HCT116 (cell line): ENCODE data around the gene OXCT1. TPM values are rescaled to one million over a fixed set of nuclear protein-coding genes. Genes with fewer than 3 reads are reported as not detected.
A peak's percentile ranks its signal among the peaks of the same experiment; 100 is the strongest.

Experiments
- ATAC-seq: fragments of 200-7000 bp; cut with Tn5 transposase; 2 replicates; pipeline ENCODE4 v1.9.1; 2020; ENCODE audit warnings: mild to moderate bottlenecking, moderate library complexity
- BruUV-seq: library from RNA; stranded (reverse); fragments of 400-500 nt; replicated peaks from 2 replicates; lab custom pipeline; 2021; lab: Mats Ljungman, UMichigan
- CTCF ChIA-PET: fragments of 300-600 bp; sonication (Branson Sonifier 250); formaldehyde crosslinking; loops from one replicate; lab custom pipeline; 2021; ENCODE audit warnings: antibody characterized with exemption; lab: Charles Lee
- POLR2A ChIA-PET: fragments of 300-600, 350-600 bp; sonication (Branson Sonifier 250); formaldehyde crosslinking; loops from one replicate; lab custom pipeline; 2021; ENCODE audit warnings: antibody characterized with exemption; lab: Charles Lee
- RAD21 ChIA-PET, 2 experiments: fragments of 300-600 bp; sonication (Branson Sonifier 250); formaldehyde crosslinking; loops; one replicate each; lab custom pipeline; 2023; ENCODE audit warnings: low total read pairs in 2 of 2; ENCODE audit not compliant: uncharacterized antibody in 2 of 2, unreplicated experiment in 2 of 2, low non-redundant PET in 1 of 2; lab: Charles Lee
- DNase-seq: peaks from one replicate; pipeline ENCODE4 v3.0.0-alpha.2; 2010; ENCODE audit warnings: low read depth, low spot score
- H2AFZ ChIP-seq: fragments of 200-600 bp; shearing (Covaris generic), sonication (generic); 2 replicates; pipeline ENCODE4 v1.6.1; 2017; ENCODE audit warnings: low read depth, mixed run types, mixed read lengths, antibody characterized with exemption, low read length; ENCODE audit not compliant: poor library complexity, severe bottlenecking
- H3K27ac ChIP-seq: 2 replicates; pipeline ENCODE4 v1.5.1; 2012; ENCODE audit warnings: low read depth, low read length
- H3K27me3 ChIP-seq: fragments of 200-600 bp; sonication (generic); 2 replicates; pipeline ENCODE4 v1.6.1; 2016; ENCODE audit warnings: mixed run types, low read length, mixed read lengths; ENCODE audit not compliant: insufficient read depth
- H3K36me3 ChIP-seq, 2 experiments: fragments of 200-500 bp in 1 of 2; fragments of 200-600 bp in 1 of 2; sonication (Bioruptor generic) in 1 of 2; sonication (generic) in 1 of 2; 2 replicates each; pipeline versions ENCODE4 v1.5.1 to v1.6.1; 2014 to 2016; ENCODE audit warnings: low read length in 2 of 2, inconsistent platforms in 1 of 2, mixed read lengths in 1 of 2, mixed run types in 1 of 2; ENCODE audit not compliant: insufficient read depth in 2 of 2, control insufficient read depth in 1 of 2
- H3K4me1 ChIP-seq, 2 experiments: fragments of 200-600 bp in 1 of 2; sonication (generic) in 1 of 2; 2 replicates each; pipeline versions ENCODE4 v1.5.1 to v1.6.1; 2012 to 2017; ENCODE audit warnings: low read length in 2 of 2, inconsistent platforms in 1 of 2, mild to moderate bottlenecking in 1 of 2, mixed read lengths in 1 of 2, mixed run types in 1 of 2, moderate library complexity in 1 of 2; ENCODE audit not compliant: insufficient read depth in 2 of 2, control insufficient read depth in 1 of 2
- H3K4me2 ChIP-seq: fragments of 200-600 bp; sonication (generic); 2 replicates; pipeline ENCODE4 v1.6.1; 2017; ENCODE audit warnings: mixed run types, low read length, mixed read lengths
- H3K4me3 ChIP-seq, 2 experiments: fragments of 200-600 bp in 1 of 2; sonication (generic) in 1 of 2; replicated peaks in 1 of 2; 2 replicates each; pipeline ENCODE4 v1.5.1; 2011 to 2016; ENCODE audit warnings: low read length in 2 of 2, control low read depth in 1 of 2, low read depth in 1 of 2, mild to moderate bottlenecking in 1 of 2, mixed read lengths in 1 of 2, mixed run types in 1 of 2
- H3K79me2 ChIP-seq: fragments of 200-600 bp; sonication (generic); 2 replicates; pipeline ENCODE4 v1.6.1; 2017; ENCODE audit warnings: mild to moderate bottlenecking, mixed run types, low read length, moderate library complexity, mixed read lengths; ENCODE audit not compliant: insufficient read depth
- H3K9ac ChIP-seq: fragments of 200-600 bp; sonication (generic); 2 replicates; pipeline ENCODE4 v1.6.1; 2016; ENCODE audit warnings: low read length, mixed read lengths
- H3K9me2 ChIP-seq: fragments of 200-600 bp; sonication (generic), shearing (Covaris generic); 2 replicates; pipeline ENCODE4 v1.6.1; 2017; ENCODE audit warnings: mixed run types, mild to moderate bottlenecking, moderate library complexity; ENCODE audit not compliant: insufficient read depth
- H3K9me3 ChIP-seq, 2 experiments: fragments of 200-500 bp in 1 of 2; fragments of 200-600 bp in 1 of 2; sonication (Bioruptor generic) in 1 of 2; sonication (generic) in 1 of 2; 2 replicates each; pipeline ENCODE4 v1.6.1; 2014 to 2017; ENCODE audit warnings: low read length in 2 of 2, mixed read lengths in 2 of 2, inconsistent platforms in 1 of 2, low read depth in 1 of 2, mild to moderate bottlenecking in 1 of 2, mixed run types in 1 of 2, moderate library complexity in 1 of 2; ENCODE audit not compliant: control insufficient read depth in 1 of 2, insufficient read depth in 1 of 2
- H4K20me1 ChIP-seq: fragments of 200-600 bp; sonication (generic), shearing (Covaris generic); 2 replicates; pipeline ENCODE4 v1.6.1; 2017; ENCODE audit warnings: mixed run types, mild to moderate bottlenecking, moderate library complexity; ENCODE audit not compliant: insufficient read depth
- CEBPB ChIP-seq: IDR thresholded peaks from 2 replicates; pipeline ENCODE4 v1.6.1; 2012; ENCODE audit warnings: low read depth
- EZH2 ChIP-seq: fragments of 200-600 bp; sonication (generic); IDR thresholded peaks from 2 replicates; pipeline ENCODE4 v1.6.1; 2017; ENCODE audit warnings: antibody characterized with exemption, mixed run types
- EZH2phosphoT487 ChIP-seq: fragments of 200-600 bp; IDR thresholded peaks from 2 replicates; pipeline ENCODE4 v1.6.1; 2018; ENCODE audit warnings: antibody characterized with exemption, borderline replicate concordance
- JUND ChIP-seq: IDR thresholded peaks from 2 replicates; pipeline ENCODE4 v1.6.1; 2012
- POLR2AphosphoS5 ChIP-seq: IDR thresholded peaks from 2 replicates; pipeline ENCODE4 v1.6.1; 2011; ENCODE audit warnings: mild to moderate bottlenecking, low read depth, low read length, moderate library complexity
- RAD21 ChIP-seq: IDR thresholded peaks from 2 replicates; pipeline ENCODE4 v1.6.1; 2012; ENCODE audit warnings: low read depth, mild to moderate bottlenecking
- SIN3A ChIP-seq: IDR thresholded peaks from 2 replicates; pipeline ENCODE4 v1.6.1; 2012; ENCODE audit warnings: low read depth
- SRF ChIP-seq: IDR thresholded peaks from 2 replicates; pipeline ENCODE4 v1.6.1; 2012; ENCODE audit warnings: low read depth
- YY1 ChIP-seq: IDR thresholded peaks from 2 replicates; pipeline ENCODE4 v1.6.1; 2011; ENCODE audit warnings: low read length, low read depth, moderate library complexity, mild to moderate bottlenecking; ENCODE audit not compliant: insufficient replicate concordance; ENCODE audit errors: extremely low read depth
- ZNF274 ChIP-seq: fragments of 200-500 bp; sonication (Bioruptor generic); IDR thresholded peaks from 2 replicates; pipeline ENCODE4 v1.6.1; 2014; ENCODE audit warnings: mild to moderate bottlenecking, low read depth, low read length, inconsistent platforms
- intact Hi-C: fragments of 100-400 bp; cut with micrococcal nuclease; formaldehyde crosslinking; loops from 2 replicates; pipeline ENCODE4 v1.10.0; 2022
- total RNA-seq: library from RNA; stranded (reverse); gene quantifications from one replicate; pipeline ENCODE4 v1.2.1, GENCODE V29; 2021; ENCODE audit not compliant: unreplicated experiment
- TF ChIP-seq, protein P1 (sequence below), 3 experiments: fragments of 200-600 bp in 1 of 3; sonication (generic) in 1 of 3; IDR thresholded peaks in 2 of 3; conservative IDR thresholded peaks in 1 of 3; 2 replicates each; pipeline ENCODE4 v1.5.1; 2012 to 2017; ENCODE audit warnings: low read depth in 2 of 3, low read length in 2 of 3, antibody characterized with exemption in 1 of 3, borderline replicate concordance in 1 of 3, control low read depth in 1 of 3, mild to moderate bottlenecking in 1 of 3, mixed read lengths in 1 of 3, mixed run types in 1 of 3, moderate library complexity in 1 of 3; ENCODE audit not compliant: insufficient read depth in 1 of 3
- TF ChIP-seq, protein P2 (sequence below): IDR thresholded peaks from 2 replicates; pipeline ENCODE4 v1.6.1; 2012
- TF ChIP-seq, protein P3 (sequence below): IDR thresholded peaks from 2 replicates; pipeline ENCODE4 v1.6.1; 2012

OXCT1 gene
- total RNA-seq, 1 experiment from 2014 or later = 28.1 TPM

DNA sequence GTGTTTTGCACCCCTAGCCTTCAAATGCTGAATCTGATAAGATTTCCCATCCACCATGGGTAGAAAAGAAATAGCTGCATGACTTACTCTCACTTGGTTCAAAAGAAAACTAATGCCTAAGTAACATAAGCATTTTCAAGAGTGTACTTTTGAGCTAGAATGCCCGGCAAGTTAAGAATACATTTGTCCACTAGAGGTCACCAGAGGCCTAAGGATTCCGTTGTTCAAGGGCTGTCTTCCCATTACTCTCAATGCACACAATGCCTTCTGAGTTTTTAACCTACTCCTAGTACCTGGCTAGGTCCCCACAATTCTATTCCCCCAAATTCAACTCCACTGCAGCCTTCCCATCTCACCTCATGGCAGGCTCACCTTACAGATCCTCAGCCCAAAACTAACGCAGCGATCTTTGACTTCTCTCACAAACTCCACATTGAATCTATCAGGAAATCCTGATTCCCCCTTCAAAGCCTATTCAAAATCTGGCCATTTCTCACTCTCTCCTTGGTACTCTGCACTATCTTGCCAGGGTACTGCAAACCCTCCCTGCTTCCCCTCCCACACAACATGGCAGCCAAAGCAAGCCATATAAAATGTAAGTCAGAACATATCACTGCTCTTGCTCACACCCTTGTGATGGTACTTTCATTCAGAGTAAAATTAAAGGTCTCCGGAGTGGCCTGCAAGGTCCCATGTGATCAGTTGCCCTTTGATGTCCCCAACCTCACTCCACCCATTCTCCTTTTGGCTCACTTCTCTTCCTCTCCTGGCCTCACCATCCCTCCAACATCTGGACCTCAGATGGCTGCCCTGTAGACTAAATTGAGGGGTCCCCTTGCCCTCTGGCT lies 13.4 kb downstream of the OXCT1 start:
- CTCF ChIA-PET = interaction anchor here (0.9 to 7.3 kb wide), 14 partner anchors 9 to 1052 kb away, joined by 3 to 98 read pairs (median 4); partner anchors contain the start of gene RIMOC1
- no peaks in the 10 kb centered on the region; the same call in 1 of the 2 replicates for H4K20me1 ChIP-seq
- H3K9me2 ChIP-seq = no peaks in the 10 kb centered on the region
- peak; percentile 91 for ATAC-seq
- no peak overlapping the region for H3K4me2 ChIP-seq
- H3K36me3 ChIP-seq = peaks cover 7 to 19% of the 10 kb centered on the region in 2 experiments; a peak in 2 of 4 replicates
- no peaks in the 10 kb centered on the region for H3K79me2 ChIP-seq
- intact Hi-C loops = loop anchor here (1.0 to 5.0 kb wide), 6 partner anchors 200 to 1032 kb away; partner anchors contain the start of gene GHR
- H3K9me3 ChIP-seq = no peaks in the 10 kb centered on the region
- no peak overlapping the region for H3K27ac ChIP-seq
- no TSS peak for BruUV-seq
- RAD21 ChIA-PET = interaction anchor here (1.0 to 2.0 kb wide), 3 partner anchors 200 to 911 kb away, joined by 5 to 14 read pairs (median 9); no protein-coding TSS in a partner anchor
- no peak overlapping the region for H2AFZ ChIP-seq
- TF ChIP-seq, protein P1, sequence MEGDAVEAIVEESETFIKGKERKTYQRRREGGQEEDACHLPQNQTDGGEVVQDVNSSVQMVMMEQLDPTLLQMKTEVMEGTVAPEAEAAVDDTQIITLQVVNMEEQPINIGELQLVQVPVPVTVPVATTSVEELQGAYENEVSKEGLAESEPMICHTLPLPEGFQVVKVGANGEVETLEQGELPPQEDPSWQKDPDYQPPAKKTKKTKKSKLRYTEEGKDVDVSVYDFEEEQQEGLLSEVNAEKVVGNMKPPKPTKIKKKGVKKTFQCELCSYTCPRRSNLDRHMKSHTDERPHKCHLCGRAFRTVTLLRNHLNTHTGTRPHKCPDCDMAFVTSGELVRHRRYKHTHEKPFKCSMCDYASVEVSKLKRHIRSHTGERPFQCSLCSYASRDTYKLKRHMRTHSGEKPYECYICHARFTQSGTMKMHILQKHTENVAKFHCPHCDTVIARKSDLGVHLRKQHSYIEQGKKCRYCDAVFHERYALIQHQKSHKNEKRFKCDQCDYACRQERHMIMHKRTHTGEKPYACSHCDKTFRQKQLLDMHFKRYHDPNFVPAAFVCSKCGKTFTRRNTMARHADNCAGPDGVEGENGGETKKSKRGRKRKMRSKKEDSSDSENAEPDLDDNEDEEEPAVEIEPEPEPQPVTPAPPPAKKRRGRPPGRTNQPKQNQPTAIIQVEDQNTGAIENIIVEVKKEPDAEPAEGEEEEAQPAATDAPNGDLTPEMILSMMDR (IDR thresholded peaks at IDR 0.05 in 2 of 3, conservative IDR thresholded peaks at IDR 0.05 in 1 of 3; ENCODE audit: borderline replicate concordance in 1 of 3, insufficient read depth in 1 of 3, low read depth in 2 of 3, low read length in 2 of 3) = peak; percentile 36 to 80 (median 67); a peak in 5 of 6 replicates
- TF ChIP-seq ZNF274 = no peak
- peak; percentile 82 for TF ChIP-seq RAD21
- no peak for TF ChIP-seq SRF
- POLR2A ChIA-PET = interaction anchor here (0.8 to 0.9 kb wide), 2 partner anchors 201 to 1033 kb away, joined by 4 to 5 read pairs; no protein-coding TSS in a partner anchor
- H3K4me1 ChIP-seq = no peaks in the 10 kb centered on the region
- H3K27me3 ChIP-seq = no peaks in the 10 kb centered on the region
- DNase-seq = peak; percentile 58
- no peak overlapping the region for H3K4me3 ChIP-seq
- H3K9ac ChIP-seq = no peak overlapping the region

DNA sequence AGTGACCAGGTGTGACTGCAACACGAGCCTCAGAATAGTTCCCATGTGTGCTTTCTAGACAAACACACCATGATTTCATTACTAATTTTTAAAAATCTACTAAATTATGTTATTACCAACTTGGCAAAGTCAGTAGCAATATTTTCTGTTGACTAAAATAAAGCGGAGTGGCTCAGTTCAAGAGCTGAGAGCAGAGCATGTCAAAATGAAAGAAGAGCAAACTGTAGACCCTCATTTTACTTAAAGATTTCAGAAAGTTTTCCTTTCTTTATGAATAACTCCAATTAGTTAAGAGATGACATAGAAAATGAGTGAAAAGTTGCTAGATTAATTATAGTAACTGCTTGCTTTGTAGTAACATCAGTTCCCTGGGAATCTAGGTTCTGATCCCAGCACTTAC lies 17.9 kb downstream of the OXCT1 start:
- no peak for ATAC-seq
- Histone ChIP-seq H3K9me2 (no peaks in the 10 kb centered on the region), H3K9ac (no peak overlapping the region), H3K4me2 (no peak overlapping the region), H3K9me3 (no peaks in the 10 kb centered on the region), H3K4me1 (no peaks in the 10 kb centered on the region), H4K20me1 (no peaks in the 10 kb centered on the region; the same call in 1 of the 2 replicates), H3K4me3 (no peak overlapping the region), H3K27me3 (no peaks in the 10 kb centered on the region), H2AFZ (no peak overlapping the region), H3K27ac (no peak overlapping the region), H3K79me2 (no peaks in the 10 kb centered on the region), H3K36me3 (peaks cover 14 to 40% of the 10 kb centered on the region in 2 experiments; a peak in 3 of 4 replicates)
- CTCF ChIA-PET = no interaction called here
- no TSS peak for BruUV-seq
- no peak for DNase-seq
- intact Hi-C loops = no loop called here
- POLR2A ChIA-PET = no interaction called here
- RAD21 ChIA-PET = no interaction called here
- no peak for TF ChIP-seq YY1
- no peak for TF ChIP-seq EZH2phosphoT487
- TF ChIP-seq, protein P2, sequence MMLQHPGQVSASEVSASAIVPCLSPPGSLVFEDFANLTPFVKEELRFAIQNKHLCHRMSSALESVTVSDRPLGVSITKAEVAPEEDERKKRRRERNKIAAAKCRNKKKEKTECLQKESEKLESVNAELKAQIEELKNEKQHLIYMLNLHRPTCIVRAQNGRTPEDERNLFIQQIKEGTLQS = no peak
- no peak for TF ChIP-seq RAD21
- no peak for TF ChIP-seq CEBPB
- TF ChIP-seq JUND = no peak
- TF ChIP-seq EZH2 = no peak
- no peak for TF ChIP-seq POLR2AphosphoS5
- TF ChIP-seq, protein P3, sequence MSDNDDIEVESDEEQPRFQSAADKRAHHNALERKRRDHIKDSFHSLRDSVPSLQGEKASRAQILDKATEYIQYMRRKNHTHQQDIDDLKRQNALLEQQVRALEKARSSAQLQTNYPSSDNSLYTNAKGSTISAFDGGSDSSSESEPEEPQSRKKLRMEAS = no peak
- TF ChIP-seq SRF = no peak
- no peak for TF ChIP-seq SIN3A
